Subcutaneous adipose tissue (tissue), 4 donors: Measurements from ENCODE around the gene CR1L. TPM values are rescaled to one million over a fixed set of nuclear protein-coding genes. Genes with fewer than 3 reads are reported as not detected.

Experiments used
- CTCF ChIP-seq: fragments of 450-650 bp; IDR thresholded peaks from one replicate; pipeline ENCODE4 v1.5.1; 2016; ENCODE audit warnings: low read depth, mild to moderate bottlenecking, control low read depth, antibody characterized with exemption, moderate library complexity
- total RNA-seq, 4 donors: library from RNA; depleted of rRNA; stranded (reverse); fragments of >200 nt; gene quantifications; one replicate each; pipeline ENCODE4 v1.1.0, GENCODE V29; 2016

The CR1L gene
- total RNA-seq, result 1 to 10 TPM in 1 of 4 donors, under 1 TPM in 1, not detected in 2; 0.57 to 1.0 TPM

- no peak for TF ChIP-seq CTCF
Measured at GRCh38 chr1:207644852-207645634, at the start of gene CR1L. Gene CR1L (plus strand): TSS chr1:207645133. CDS start chr1:207645234, 101 bp downstream.

GRCh38 chr1:207603777-207604176 lies 41.2 kb upstream of the CR1L start:
- TF ChIP-seq CTCF, result no peak

- TF ChIP-seq CTCF, result no peak
Measured at GRCh38 chr1:207605444-207606361, 39.2 kb upstream of the CR1L start.

GRCh38 chr1:207606362-207606755 lies 38.6 kb upstream of the CR1L start:
- no peak for TF ChIP-seq CTCF

GRCh38 chr1:207612762-207613161 lies 32.2 kb upstream of the CR1L start:
- TF ChIP-seq CTCF, result no peak

GRCh38 chr1:207619871-207620542 lies 24.9 kb upstream of the CR1L start:
- TF ChIP-seq CTCF, result no peak

- no peak for TF ChIP-seq CTCF
Measured at GRCh38 chr1:207620543-207620893, 24.4 kb upstream of the CR1L start.
